Choroid plexus epithelial cell (primary cell): Measurements from ENCODE around the gene PTPRG.

Experiments
- DNase-seq: peaks from one replicate; pipeline ENCODE4 v3.0.0-alpha.2; 2010; ENCODE audit warnings: low read depth
- H3K4me3 ChIP-seq: 2 replicates; pipeline ENCODE4 v1.5.1; 2011; ENCODE audit warnings: low read depth, mild to moderate bottlenecking, control low read depth, low read length, moderate library complexity
- TF ChIP-seq, protein P1 (sequence below): conservative IDR thresholded peaks from 2 replicates; pipeline ENCODE4 v1.5.1; 2011; ENCODE audit warnings: low read depth, mild to moderate bottlenecking, control low read depth, inconsistent platforms, low read length, moderate library complexity

The PTPRG gene

GRCh38 chr3:61997101-61997500 is 435.7 kb downstream of the PTPRG start:
- DNase-seq: no peak
- H3K4me3 ChIP-seq: no peak overlapping the region
- TF ChIP-seq, protein P1, sequence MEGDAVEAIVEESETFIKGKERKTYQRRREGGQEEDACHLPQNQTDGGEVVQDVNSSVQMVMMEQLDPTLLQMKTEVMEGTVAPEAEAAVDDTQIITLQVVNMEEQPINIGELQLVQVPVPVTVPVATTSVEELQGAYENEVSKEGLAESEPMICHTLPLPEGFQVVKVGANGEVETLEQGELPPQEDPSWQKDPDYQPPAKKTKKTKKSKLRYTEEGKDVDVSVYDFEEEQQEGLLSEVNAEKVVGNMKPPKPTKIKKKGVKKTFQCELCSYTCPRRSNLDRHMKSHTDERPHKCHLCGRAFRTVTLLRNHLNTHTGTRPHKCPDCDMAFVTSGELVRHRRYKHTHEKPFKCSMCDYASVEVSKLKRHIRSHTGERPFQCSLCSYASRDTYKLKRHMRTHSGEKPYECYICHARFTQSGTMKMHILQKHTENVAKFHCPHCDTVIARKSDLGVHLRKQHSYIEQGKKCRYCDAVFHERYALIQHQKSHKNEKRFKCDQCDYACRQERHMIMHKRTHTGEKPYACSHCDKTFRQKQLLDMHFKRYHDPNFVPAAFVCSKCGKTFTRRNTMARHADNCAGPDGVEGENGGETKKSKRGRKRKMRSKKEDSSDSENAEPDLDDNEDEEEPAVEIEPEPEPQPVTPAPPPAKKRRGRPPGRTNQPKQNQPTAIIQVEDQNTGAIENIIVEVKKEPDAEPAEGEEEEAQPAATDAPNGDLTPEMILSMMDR: no peak

DNA sequence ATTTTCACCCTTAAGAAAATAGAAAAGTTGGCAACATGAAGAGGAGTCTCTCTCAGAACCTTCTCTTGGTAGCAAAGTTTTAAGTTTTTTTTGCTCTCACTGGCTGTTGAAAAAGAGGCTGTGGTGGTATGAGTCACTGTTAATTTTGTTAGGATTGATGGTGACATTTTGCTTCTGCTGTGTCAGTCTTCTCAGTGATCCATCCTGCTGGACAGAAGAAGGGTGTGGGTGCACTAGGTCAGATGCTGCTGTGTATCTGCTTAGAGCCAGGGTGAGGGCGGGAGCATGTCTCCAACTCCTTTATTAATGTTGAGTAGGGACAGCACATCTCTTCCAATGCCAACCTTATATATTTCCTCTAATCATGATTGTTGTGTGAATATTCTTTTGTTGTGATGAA is 442.5 kb downstream of the PTPRG start:
- no peak for DNase-seq
- TF ChIP-seq, protein P1: no peak
- H3K4me3 ChIP-seq: no peak overlapping the region

DNA sequence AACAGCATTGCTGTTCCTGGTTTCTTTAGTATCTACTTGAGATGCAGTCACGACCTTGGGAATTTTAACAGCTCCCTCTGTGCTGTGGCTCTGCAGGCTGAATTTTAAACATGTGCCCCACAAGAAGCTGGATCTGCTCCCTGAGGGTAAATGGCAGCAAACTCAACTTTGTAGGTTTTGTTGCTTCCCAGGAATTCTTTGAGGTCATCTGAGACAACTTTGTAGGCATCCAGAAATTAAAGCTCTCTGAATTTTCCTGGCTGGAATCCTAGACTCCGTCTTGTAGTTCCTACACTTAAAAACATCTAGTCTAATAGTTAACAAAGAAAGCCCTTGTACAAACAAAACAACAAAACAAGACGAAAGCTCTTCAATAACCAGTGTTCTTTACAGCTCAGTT is 445.7 kb downstream of the PTPRG start:
- TF ChIP-seq, protein P1: no peak
- no peak overlapping the region for H3K4me3 ChIP-seq
- no peak for DNase-seq

DNA sequence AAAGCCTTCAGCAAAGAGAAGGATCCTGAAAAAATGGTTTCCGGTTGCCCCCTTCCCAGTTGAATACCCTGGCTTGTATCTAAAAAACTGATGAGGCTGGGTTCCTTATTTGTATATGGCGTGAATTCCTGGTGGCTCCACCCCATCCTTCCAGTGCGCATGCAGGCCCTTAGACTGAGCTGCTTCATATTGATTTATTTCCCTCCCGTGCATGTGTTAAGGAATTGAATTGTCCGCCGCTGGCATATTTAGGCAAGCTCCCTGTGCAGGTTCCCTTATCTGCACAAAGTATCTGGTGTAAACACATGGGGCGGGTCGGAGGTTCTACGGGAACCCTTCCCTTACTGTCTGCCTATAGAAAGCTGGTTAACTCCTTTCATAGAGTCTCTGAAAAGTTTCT is 449.6 kb downstream of the PTPRG start:
- TF ChIP-seq, protein P1: no peak
- DNase-seq: no peak
- H3K4me3 ChIP-seq: no peak overlapping the region

GRCh38 chr3:62011666-62012065 is 450.3 kb downstream of the PTPRG start:
- peak; percentile 11 for DNase-seq
- no peak overlapping the region for H3K4me3 ChIP-seq
- TF ChIP-seq, protein P1: no peak

DNA sequence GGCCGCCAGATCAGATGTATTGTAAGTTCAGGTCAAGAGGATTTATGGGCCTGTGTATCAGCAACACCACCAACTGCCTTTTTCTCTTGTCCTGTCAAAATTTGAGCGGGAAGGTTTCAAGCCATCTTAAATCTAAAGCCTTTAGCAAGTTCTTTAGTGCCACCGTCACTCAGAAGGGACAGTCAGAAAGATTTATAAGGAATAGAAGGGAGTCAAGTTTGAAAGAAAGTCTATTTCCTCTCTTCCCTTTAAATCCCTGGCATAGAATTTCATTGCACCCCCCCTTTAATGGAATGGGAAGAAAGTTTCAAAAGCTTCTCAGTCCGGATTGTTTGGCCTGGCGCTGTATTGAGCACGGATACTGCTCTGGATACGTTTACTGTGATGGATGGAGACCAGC is 452.6 kb downstream of the PTPRG start:
- DNase-seq: no peak
- TF ChIP-seq, protein P1: no peak
- H3K4me3 ChIP-seq: no peak overlapping the region

DNA sequence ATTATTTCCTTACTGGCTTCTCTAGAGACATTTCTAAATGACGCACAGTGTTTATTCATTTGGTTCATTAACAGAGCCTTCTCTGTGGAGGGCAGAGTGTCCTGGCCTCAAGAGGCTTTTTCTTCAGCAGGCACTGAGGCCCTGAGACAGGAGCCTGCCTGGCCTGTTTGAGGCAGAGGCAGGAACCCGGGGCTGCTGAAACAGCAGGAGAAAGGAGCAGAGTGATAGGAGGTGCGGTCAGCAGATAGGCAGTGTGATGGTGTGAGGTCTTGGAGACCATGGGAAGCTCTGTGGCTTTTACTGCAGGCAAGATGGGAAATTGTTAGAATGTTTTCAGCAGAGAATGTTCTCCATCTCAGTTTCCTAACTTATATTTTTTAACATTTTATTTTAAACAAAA is 453.7 kb downstream of the PTPRG start:
- TF ChIP-seq, protein P1: no peak
- no peak for DNase-seq
- no peak overlapping the region for H3K4me3 ChIP-seq
